GM18858 (cell line): ENCODE measurements around the gene MAP3K21.

Experiments
- ATAC-seq: cut with Tn5 transposase; IDR thresholded peaks from one replicate; pipeline ENCODE4 v1.9.1; 2021; ENCODE audit not compliant: unreplicated experiment

The MAP3K21 gene

DNA sequence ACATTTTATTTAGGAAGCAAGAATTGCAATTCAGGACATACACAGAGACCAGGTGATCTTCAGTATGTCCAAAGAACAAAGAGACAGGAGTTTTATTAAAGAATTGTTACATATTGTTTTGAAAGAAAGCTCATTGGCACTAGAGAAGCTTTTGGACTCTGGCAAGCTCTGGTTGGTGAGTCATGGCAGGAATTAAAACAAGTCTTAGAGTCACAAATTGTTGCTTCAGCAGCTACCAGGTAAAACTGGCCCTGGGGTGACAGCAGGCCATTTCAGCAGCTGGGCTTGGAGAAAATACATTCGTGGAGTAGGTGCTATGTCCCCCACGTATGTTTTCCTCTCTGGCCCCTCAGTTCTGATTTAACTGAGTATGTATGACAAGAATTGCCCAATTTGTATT, 58.8 kb downstream of the MAP3K21 start:
- ATAC-seq = no peak

DNA sequence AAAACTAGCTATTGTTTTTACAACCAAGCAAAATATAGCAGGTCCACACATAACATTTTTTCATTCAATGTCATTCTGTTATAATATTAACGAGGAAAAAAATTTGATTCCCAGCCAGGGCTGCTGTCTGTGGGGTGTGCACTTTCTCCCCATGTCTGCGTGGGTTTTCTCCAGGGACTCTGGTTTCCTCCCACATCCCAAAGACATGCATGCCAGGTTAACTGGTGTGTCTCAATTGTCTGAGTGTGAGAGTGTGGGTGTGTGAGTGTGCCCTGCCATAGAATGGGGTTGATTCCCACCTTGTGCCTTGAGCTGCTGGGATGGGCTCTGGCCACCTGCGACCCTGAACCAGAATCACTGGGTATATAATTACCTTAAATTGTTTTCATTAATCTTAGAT, 60.1 kb downstream of the MAP3K21 start:
- ATAC-seq = no peak

DNA sequence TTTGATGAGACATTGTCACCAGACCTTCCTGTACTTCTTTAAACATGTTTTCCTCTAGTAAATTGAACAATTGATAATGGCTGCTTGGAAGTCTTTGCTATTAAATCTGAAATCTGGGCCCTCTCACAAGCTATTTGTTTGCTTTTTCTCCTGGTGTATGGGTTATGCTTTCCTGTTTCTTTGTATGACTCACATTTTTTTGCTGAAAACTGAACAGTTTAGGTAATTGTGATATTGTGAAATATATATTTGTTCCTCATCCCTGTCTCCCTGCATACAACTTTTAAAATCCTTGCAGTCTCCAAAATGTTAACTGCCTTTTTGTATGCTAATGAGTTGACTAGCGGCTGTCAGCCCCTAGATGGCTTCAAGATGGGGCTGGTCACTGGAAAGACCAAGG, 61.6 kb downstream of the MAP3K21 start:
- ATAC-seq = no peak

DNA sequence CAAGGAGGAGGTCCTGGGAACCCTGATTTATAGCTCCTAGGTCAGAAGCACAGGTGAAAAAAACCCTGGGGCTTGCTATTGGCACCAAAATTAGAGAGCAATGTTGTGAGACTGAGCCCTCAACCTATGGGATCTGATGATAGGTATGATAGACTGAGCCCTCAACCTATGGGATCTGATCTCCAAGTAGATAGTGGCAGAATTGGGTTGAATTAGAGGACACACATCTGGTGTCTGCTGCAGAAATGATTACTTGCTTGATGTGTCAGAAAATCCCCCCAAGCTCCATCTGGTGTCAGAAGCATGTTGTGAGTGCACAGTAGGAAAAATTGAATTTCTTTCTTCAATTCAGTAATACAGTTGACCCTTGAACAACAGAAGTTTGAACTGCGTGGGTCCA, 62.4 kb downstream of the MAP3K21 start:
- no peak for ATAC-seq

DNA sequence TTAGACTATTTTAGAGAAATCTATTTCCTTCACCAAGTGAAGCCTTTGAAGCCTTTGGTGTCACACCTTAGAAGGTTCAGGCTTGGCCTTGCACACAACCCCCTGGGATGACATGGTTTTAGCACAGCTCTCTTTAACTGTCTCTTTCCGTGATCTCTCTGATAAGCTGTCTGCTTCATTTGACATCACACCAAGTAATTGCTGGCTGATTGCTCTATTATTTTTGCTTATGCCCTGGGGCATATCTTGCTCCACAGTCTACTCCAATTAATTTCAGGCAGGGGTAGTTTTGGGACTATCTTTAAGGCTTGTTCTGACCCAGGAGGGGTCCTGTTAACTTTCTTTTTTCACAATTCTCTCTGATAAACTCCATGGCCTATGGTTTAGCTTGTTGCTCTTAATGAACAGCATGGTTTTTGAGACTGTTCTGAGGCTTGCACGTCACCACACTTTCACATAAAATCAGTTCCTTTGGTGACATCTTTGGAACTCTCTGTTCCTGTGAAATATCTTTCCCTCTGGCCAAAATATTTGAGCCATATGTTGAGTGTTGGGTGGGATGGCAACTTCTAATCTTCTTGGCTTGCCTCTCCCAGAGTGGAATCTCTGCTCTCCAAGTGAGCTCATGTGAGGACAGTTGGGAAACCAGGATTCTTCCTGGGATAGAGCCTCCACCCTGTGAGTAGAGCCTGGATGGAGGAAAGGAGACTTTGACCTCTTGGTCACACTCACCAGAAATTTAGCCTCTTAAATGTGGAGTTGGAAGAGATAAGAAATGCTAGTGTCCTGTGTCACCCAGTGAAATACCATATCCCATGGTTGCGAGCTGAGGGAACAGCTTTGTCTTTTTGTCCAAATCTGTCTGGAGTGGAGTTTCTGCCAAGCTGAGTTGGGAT, 63.6 kb downstream of the MAP3K21 start:
- ATAC-seq = no peak

DNA sequence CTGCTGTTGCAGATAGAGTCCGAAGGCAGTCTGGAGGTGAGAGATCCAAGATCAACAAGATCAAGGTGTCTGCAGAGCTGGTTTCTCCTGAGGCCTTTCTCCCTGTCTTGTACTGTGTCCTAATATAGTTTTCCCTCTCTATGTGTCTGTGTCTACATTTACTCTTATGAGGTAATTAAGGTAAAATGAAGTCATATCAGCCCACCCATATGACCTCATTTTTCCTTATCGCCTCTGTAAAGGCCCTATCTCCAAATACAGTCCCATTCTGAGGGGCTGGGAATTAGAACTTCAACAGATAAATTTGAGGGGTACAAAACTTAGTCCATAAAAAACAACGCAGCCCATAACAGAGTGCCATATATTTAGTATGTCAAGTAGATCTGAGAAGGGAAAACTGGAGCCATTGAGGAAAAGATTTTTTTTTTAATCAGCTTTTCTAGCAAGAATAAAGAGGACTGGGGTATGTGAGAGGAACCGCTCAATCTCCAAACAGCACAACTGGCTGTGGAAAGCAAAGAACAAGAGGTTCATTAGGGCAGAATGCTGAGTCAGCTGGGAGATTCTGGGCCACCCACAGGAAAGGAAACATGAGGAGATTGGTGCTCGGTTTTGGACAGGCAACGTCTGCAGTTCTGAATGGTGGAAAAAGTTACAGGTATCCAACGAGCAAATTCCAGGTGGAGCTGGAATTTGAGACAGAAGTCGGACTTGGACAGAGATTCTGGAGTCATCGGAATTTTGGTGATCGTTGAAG, 65.7 kb downstream of the MAP3K21 start:
- no peak for ATAC-seq

DNA sequence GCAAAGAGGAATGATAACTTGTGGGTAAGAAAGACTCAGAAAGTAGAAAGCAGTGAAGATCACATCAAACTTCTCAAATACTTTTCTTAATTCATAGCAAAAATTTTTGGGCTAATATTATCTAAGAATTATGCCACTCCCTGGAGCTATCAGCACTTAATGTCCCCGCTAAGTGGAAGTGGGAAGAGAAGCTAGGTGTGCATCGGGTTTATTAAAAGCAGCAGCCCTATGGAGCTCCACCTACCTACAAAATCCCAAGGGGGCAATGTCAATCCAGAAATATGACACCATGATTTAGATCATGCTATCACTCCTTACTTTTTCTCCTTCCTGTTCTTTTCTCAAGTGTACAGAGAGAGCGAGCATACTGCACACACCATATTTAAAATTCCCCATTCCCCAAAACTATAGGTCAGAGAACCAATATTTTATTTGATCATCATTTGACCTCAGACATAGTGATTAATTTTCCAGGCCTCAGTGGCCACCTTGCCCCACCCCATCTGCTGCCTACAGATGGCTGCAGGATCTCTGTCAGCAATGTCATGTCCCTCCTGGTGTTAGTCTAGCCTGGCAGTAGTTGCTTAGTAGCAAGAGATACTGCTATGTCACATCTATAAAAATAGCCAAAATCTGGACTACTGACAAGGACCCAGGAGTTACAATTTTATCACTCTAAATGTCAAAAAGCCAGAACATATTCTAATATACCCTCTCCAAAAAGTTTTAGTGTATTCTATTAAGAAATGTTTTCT, 66.6 kb downstream of the MAP3K21 start:
- ATAC-seq = no peak

DNA sequence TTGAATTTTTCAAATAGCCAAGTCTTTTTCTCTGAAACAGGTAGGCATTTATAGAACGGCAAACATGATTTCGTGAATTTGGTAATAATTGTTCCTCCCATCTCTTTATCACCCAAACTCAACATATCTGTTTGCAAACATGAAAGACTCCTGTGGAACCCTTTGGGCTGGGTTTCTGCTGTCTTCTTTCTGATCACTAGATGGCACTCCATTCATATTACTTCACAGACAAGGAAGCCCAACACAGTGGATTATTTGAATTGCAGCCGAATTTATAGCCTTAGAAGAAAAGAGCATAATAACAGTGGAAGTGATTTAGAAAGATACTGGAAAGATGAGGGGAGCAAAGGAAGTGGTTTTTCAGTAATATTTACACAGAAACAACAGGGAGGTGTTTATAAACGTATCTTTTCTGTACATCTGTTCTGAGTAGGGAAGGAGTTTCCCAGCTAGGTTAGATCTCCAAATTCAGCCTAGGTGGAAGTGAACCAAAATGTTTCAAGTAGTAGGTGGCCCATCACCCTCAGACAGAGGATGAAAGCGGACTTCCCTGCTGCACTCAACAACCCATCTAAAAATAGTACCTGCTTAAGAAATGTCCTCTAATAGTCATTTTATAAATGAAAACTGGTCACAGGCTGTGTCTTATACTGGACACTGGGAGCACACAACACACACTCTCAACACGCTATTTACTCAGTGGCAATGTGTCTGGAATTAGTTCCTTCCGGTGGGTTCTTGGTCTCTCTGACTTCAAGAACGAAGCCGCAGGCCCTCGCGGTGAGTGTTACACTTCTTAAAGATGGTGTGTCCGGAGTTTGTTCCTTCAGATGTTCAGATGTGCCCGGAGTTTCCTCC, 67.6 kb downstream of the MAP3K21 start:
- peak; percentile 66 for ATAC-seq

DNA sequence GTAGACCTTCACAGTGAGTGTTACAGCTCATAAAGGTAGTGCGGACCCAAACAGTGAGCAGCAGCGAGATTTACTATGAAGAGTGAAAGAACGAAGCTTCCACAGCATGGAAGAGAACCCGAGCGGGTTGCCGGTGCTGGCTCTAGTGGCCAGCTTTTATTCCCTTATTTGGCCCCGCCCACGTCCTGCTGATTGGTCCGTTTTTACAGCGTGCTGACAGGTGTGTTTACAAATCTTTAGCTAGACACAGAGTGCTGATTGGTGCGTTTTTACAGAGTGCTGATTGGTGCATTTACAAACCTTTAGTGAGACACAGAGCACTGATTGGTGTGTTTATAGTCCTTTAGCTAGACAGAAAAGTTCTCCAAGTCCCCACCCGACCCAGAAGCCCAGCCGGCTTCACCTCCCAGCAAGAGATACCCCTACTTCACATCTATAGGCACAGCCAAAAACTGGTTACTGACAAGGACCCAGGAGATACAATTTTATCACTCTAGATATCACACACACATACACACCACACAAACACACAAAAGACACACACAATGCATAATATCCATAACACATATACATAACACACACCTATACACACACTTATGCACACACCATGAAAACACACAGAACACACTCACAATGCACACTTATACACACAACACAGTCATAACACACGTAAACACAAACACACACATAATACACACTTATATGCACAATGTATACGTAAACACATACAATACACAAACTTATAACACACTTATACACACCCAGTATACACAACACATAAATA, 68.5 kb downstream of the MAP3K21 start:
- ATAC-seq = no peak

DNA sequence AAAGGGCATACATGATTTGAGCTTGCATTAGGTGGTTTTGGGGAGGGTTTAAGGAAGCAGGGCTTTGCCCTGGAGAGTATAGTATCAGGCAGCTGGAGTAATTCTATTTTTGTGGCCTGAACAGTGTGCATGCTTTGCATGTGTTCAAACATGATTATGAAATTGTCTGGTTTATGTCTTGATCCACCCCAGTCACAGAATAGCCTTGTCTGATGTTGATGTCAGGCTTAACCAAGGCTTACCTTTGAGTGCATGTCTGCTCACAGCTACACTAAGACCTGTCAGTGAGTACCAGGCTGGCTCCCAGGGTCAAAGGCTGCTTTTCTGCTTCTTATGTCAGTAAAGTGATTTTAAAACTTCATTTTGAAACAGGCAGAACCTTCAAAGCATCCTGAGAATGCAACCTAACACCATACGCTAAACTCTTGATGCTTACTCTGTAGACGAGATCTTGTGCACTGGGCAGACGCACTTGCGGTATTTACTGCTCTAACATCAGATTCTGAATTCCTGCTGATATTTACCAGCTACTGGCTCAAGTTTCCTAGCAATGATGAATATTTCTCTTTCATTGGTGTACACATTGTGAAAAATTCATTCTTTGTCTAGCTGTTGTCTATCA, 78.9 kb downstream of the MAP3K21 start:
- no peak for ATAC-seq

DNA sequence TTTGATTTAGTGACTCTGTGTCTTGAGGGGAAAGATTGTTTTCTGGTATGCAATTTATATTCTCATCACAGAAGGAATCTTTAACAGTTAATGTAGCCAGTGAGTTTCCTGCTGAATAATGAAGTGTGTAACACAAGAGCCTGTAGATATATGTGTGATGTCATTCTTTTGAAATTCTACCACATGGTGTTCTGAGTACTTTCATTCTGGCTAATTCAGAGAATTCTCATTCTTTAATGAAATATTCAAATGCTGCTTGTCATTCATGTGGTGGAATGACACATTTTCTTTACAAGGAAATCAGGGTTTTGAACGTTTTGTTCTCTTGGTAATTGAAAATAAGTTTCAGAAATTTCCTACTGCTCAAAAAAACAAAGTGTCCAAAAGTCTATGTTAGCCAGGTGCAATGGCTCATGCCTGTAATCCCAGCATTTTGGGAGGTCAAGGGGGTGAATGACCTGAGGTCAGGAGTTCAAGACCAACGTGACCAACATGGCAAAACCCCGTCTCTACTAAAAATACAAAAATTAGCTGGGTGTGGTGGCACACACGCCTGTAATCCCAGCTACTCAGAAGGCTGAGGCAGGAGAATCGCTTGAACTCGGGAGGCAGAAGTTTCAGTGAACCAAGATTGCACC, 79.6 kb downstream of the MAP3K21 start:
- ATAC-seq = no peak

DNA sequence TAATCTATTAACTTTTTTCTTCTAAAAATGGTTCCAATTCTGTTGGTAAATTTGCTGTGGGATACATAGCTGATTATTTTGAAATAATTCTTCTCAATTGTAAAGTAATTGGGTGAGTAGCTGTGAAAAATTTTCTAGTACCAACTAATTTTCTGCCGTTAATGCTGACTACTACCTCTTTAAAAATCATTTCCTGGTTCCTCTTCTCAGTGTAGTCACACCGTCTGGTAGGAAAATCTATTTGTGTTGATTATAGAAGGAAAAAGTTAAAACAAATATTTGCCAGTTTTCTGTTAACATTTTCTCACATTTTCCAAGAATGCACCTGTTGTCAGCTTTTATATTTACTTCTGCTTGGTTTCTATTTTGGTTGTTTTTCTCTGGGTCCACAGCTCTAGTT, 82.0 kb downstream of the MAP3K21 start:
- ATAC-seq = no peak

DNA sequence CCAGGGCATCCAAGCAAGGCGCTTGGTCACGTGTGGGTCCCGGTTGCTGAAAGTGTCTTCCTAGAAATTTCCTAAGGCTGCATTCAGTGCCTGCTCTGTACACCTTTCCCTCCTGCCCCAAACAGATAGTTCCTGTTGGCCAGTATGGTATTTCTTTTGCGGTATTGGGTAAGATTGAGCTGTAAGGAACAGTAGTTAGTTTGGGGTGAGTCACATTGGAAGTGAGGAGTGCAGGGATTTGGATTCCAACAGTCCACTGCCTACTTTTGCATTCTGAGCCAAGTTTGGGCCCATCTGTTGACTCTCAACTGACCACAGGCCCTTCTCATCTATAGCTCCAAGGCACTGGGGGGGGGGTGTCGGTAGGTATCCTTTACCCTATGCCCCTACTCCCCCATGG, 83.4 kb downstream of the MAP3K21 start:
- ATAC-seq = no peak

DNA sequence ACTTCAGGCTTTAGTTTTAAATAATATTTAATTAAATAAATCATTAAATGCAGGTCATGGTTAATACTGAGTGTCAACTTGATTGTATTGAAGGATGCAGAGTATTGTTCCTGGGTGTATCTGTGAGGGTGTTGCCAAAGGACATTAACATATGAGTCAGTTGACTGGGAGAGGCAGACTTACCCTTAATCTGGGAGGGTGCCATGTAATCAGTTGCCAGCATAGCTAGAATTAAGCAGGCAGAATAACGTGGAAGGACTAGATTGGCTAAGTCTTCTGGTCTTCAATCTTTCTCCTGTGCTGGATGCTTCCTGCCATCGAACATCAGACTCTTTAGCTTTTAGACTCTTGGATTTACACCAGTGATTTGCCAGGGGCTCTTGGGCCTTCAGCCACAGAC, 85.3 kb downstream of the MAP3K21 start:
- no peak for ATAC-seq

DNA sequence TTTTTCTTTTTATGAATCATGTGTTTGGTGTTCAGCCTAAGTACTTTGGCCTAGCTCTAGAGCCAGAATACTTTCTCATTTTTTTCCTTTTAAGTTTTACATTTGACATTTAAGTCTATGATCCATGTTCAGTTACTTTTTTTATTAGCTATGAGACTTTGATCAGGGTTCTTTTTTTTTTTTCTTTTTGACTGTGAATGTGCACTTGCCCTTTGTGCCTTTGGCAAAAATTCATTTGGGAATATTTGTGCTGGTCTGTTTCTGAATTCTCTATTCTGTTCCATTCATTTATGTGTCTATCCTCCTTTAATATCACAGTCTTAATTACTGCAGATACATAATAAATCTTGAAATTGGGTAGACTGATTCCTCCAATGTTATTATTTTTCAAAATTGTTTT, 93.8 kb downstream of the MAP3K21 start:
- no peak for ATAC-seq

DNA sequence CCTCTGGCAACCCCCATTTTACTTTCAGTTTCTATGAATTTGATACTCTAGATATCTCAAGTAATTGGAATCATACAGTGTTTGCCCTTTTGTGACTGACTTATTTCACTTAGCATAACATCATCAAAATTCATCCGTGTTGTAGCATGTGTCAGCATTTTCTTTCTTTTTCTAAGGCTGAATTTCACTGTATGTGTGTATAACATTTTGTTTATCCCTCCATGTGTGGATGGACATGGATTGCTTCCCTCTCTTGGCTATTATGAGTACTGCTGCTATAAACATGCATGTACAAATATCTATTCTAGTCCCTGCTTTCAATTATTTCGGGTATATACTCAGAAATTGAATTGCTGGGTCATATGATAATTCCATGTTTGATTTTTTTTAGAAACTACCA, 97.3 kb downstream of the MAP3K21 start:
- ATAC-seq = no peak

DNA sequence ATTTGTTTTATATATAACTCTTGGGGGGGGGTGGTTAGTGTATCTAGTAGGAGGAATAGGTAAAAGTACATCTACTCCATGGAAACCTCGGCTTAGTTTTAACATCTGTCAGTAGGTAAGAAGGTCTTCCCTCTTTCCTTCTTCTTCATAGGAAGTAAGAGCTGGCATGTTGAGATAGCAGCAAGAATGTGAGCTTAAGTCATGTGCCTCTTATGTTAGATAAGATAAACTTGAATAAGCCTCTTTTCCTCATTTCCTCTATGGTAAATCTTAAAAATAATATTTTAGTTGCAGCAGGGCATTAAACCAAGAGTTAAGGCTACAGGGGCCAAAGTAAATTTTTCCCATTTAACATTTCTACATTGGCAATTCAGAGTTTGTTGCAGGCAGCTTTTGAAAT, 100.4 kb downstream of the MAP3K21 start:
- no peak for ATAC-seq

DNA sequence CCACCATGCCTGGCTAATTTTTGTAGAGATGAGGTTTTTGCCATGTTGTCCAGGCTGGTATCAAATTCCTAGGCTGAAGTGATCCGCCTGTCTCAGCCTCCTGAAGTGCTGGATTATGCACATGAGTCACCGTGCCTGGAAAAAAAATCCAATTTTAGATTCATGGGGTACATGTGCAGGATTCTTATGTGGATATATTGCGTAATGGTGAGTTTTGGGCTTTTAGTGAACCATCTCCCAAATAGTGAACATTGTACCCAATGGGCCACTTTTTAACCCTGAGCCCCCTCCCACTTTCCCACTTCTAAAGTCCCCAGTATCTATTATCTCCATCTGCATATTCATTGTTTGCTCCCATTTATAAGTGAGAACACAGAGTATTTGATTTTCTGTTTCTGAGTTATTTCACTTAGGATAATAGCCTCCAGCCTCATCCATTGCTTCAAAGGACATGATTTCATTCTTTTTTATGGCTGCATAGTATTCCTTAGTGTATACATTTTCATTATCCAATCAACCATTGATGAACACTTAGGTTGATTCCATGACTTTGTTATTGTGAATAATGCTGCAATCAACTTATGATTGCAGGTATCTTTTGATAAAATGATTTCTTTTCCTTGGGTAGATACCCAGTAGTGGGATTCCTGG, 104.4 kb downstream of the MAP3K21 start:
- ATAC-seq = no peak

DNA sequence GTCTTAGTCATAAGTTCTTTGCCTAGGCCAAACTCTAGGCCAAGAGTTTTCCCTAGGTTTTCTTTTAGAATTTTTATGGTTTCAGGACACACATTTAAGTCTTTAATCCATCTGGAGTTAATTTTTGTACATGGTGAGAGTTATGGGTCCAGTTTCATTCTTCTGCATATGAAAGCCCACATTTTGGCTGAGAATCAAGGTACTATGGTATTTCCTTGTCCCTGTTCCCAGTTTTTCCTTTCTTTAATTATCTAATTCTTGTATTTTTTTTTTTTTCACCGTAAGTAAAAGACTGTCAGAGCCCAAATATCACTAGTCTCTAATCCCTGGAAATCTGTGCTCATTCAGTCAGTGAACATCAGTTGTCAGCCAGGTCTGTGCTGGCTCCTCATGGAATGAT, 105.4 kb downstream of the MAP3K21 start:
- no peak for ATAC-seq
